ENCODE measurements around the gene NAT9. TPM values are rescaled to one million over a fixed set of nuclear protein-coding genes. Genes with fewer than 3 reads are reported as not detected.

NAT9 gene
- total and polyA plus RNA-seq, 2 donors (not counting 3 experiments of a cell fraction or from before 2014, with no cell fraction given): 39.3 to 44.8 TPM

GRCh38 chr17:74796211-74796610 lies 20.1 kb upstream of the NAT9 start:
- intact Hi-C loops (cut with micrococcal nuclease) (no loop called here), dilution Hi-C loops (cut with MboI; ENCODE audit: extremely low pct_ligation_motif_present, low sequenced_read_pairs) (no loop called here)
- BruUV-seq (replicated peaks): no TSS peak
- Histone ChIP-seq H3K4me2 (ENCODE audit: insufficient read depth, low read length) (no peak overlapping the region), H4K20me1 (replicated peaks; ENCODE audit: control insufficient read depth, extremely low read depth, insufficient read depth, low read length) (no peaks in the 10 kb centered on the region), H3K27me3 (ENCODE audit: control insufficient read depth in 2 of 2, insufficient read depth in 2 of 2, low read length in 2 of 2) (no peaks in the 10 kb centered on the region), H3K9me1 (replicated peaks; ENCODE audit: control insufficient read depth, extremely low read depth, insufficient read depth, low read length) (no peaks in the 10 kb centered on the region), H2AFZ (ENCODE audit: low read depth, low read length) (no peak overlapping the region), H3K4me1 (ENCODE audit: control insufficient read depth, extremely low read depth, insufficient read depth, low read length) (peaks cover 24% of the 10 kb centered on the region), H3K27ac (ENCODE audit: insufficient read depth, low read depth, low read length) (no peak overlapping the region), H3K36me3 (ENCODE audit: control insufficient read depth in 2 of 2, extremely low read depth in 1 of 2, insufficient read depth in 2 of 2, low read length in 2 of 2) (peaks cover 8 to 9% of the 10 kb centered on the region in 2 experiments), H3K79me2 (ENCODE audit: control insufficient read depth, insufficient read depth, low read length) (no peaks in the 10 kb centered on the region), H3K9me3 (replicated peaks; ENCODE audit: control insufficient read depth, insufficient read depth, low read length) (no peaks in the 10 kb centered on the region), H3K4me3 (replicated peaks in 1 of 3; ENCODE audit: insufficient read depth in 1 of 3, low read depth in 1 of 3, low read length in 3 of 3) (no peak overlapping the region), H3K9ac (replicated peaks; ENCODE audit: extremely low read depth, insufficient read depth, low read length) (no peak overlapping the region)
- CTCF ChIA-PET: interaction anchor here (0.9 to 14.0 kb wide), 5 partner anchors 30 to 162 kb away, joined by 3 to 325 read pairs (median 4); partner anchors contain the start of gene GRIN2C
- POLR2A ChIA-PET: no interaction called here
- no peak for FAIRE-seq
- DNase-seq (ENCODE audit: low read depth, low spot score): no peak
- TF ChIP-seq MYC (IDR thresholded peaks at IDR 0.05; ENCODE audit: low read depth, low read length) (no peak), JUN (IDR thresholded peaks at IDR 0.05; ENCODE audit: borderline replicate concordance, insufficient read depth, insufficient read length, low read depth) (no peak), POLR2AphosphoS5 (IDR thresholded peaks at IDR 0.05; ENCODE audit: insufficient read depth, low read depth, low read length) (no peak), EZH2 (IDR thresholded peaks at IDR 0.05; ENCODE audit: borderline replicate concordance, low read depth, low read length, severe bottlenecking) (no peak), CTCF (IDR thresholded peaks at IDR 0.05; ENCODE audit: extremely low read depth in 1 of 2, insufficient read depth in 1 of 2, low read depth in 1 of 2, low read length in 2 of 2) (no peak), FOS (IDR thresholded peaks at IDR 0.05; ENCODE audit: borderline replicate concordance, insufficient read depth, low read length) (no peak), POLR2A (IDR thresholded peaks at IDR 0.05; ENCODE audit: low read depth, low read length) (no peak), MAX (IDR thresholded peaks at IDR 0.05; ENCODE audit: insufficient read depth, insufficient read length) (no peak)

Data from endothelial cell of umbilical vein (primary cell).